PC-9 (cell line): Measurements from ENCODE around the gene CD276. TPM values are rescaled to one million over a fixed set of nuclear protein-coding genes. Genes with fewer than 3 reads are reported as not detected.
A peak's percentile ranks its signal among the peaks of the same experiment; 100 is the strongest.
"Not testable (repeated sequence)": the region's sequence is repeated elsewhere in the genome, so short reads cannot be mapped to it uniquely, and the experiment has no call there.

Source experiments
- BruUV-seq: library from RNA; stranded (reverse); fragments of 400-500 nt; replicated peaks from 2 replicates; lab custom pipeline; 2021; lab: Mats Ljungman, UMichigan
- CTCF ChIA-PET: fragments of 300-600 bp; sonication (Branson Sonifier 250); formaldehyde crosslinking; loops from one replicate; lab custom pipeline; 2022; ENCODE audit warnings: antibody characterized with exemption; lab: Charles Lee
- POLR2A ChIA-PET: fragments of 300-600 bp; sonication (Branson Sonifier 250); formaldehyde crosslinking; loops from one replicate; lab custom pipeline; 2022; ENCODE audit warnings: antibody characterized with exemption; ENCODE audit not compliant: unreplicated experiment; lab: Charles Lee
- DNase-seq, 2 experiments: peaks; one replicate each; pipeline versions ENCODE4 v3.0.0 to v3.0.0-alpha.2; 2015 to 2022; ENCODE audit warnings: mixed read lengths in 1 of 2
- H2AFZ ChIP-seq: fragments of 200-600 bp; sonication (generic); 2 replicates; pipeline ENCODE4 v1.8.1; 2017; ENCODE audit warnings: antibody characterized with exemption
- H3F3A ChIP-seq: fragments of 200-600 bp; sonication (generic); 2 replicates; pipeline ENCODE4 v1.8.1; 2017; ENCODE audit warnings: antibody characterized with exemption, mild to moderate bottlenecking, low read depth; ENCODE audit not compliant: insufficient read depth
- H3K27ac ChIP-seq: fragments of 200-600 bp; sonication (generic); 2 replicates; pipeline ENCODE4 v1.6.1; 2016; ENCODE audit warnings: mixed run types
- H3K27me3 ChIP-seq: fragments of 200-600 bp; sonication (generic); 2 replicates; pipeline ENCODE4 v1.6.1; 2016; ENCODE audit warnings: low read depth, mixed run types; ENCODE audit not compliant: insufficient read depth
- H3K36me3 ChIP-seq: fragments of 200-600 bp; sonication (generic); 2 replicates; pipeline ENCODE4 v1.6.1; 2016; ENCODE audit warnings: low read depth, mixed run types
- H3K4me1 ChIP-seq: fragments of 200-600 bp; sonication (generic); replicated peaks from 2 replicates; pipeline ENCODE4 v1.6.1; 2016; ENCODE audit warnings: mixed run types; ENCODE audit not compliant: insufficient read depth
- H3K4me2 ChIP-seq: fragments of 200-600 bp; sonication (generic); 2 replicates; pipeline ENCODE4 v1.6.1; 2017; ENCODE audit warnings: mixed run types
- H3K4me3 ChIP-seq: fragments of 200-600 bp; sonication (generic); 2 replicates; pipeline ENCODE4 v1.6.1; 2016; ENCODE audit warnings: mixed run types
- H3K79me2 ChIP-seq: fragments of 200-600 bp; sonication (generic); 2 replicates; pipeline ENCODE4 v1.6.1; 2017; ENCODE audit warnings: low read depth, mixed run types
- H3K9me2 ChIP-seq: fragments of 200-600 bp; sonication (generic); 2 replicates; pipeline ENCODE4 v1.8.1; 2017; ENCODE audit warnings: mild to moderate bottlenecking; ENCODE audit not compliant: insufficient read depth
- H3K9me3 ChIP-seq: fragments of 200-600 bp; sonication (generic); 2 replicates; pipeline ENCODE4 v1.8.1; 2016; ENCODE audit warnings: low read depth; ENCODE audit not compliant: insufficient read depth
- H4K20me1 ChIP-seq: fragments of 200-600 bp; sonication (generic); 2 replicates; pipeline ENCODE4 v1.8.1; 2017; ENCODE audit not compliant: insufficient read depth
- EZH2 ChIP-seq: fragments of 200-600 bp; sonication (generic); IDR thresholded peaks from 2 replicates; pipeline ENCODE4 v1.8.0; 2017; ENCODE audit warnings: antibody characterized with exemption, low read depth
- intact Hi-C: fragments of 100-400 bp; cut with micrococcal nuclease; formaldehyde crosslinking; loops from one replicate; pipeline ENCODE4 v1.10.0; 2022; ENCODE audit not compliant: unreplicated experiment
- total RNA-seq: library from RNA; stranded (reverse); gene quantifications from 2 replicates; pipeline ENCODE4 v1.2.3, GENCODE V29; 2021
- TF ChIP-seq, protein P1 (sequence below): fragments of 200-600 bp; sonication (generic); conservative IDR thresholded peaks from 2 replicates; pipeline ENCODE4 v1.6.1; 2017; ENCODE audit warnings: mixed run types, antibody characterized with exemption, mild to moderate bottlenecking, moderate library complexity

The CD276 gene
- total RNA-seq, 1 experiment from 2014 or later = 82.6 TPM

- Histone ChIP-seq H3K4me2 (no peak overlapping the region), H2AFZ (no peak overlapping the region), H3K9me2 (no peaks in the 10 kb centered on the region), H3K79me2 (no peaks in the 10 kb centered on the region), H3F3A (peaks cover 3% of the 10 kb centered on the region; the same call in 1 of the 2 replicates), H3K4me1 (no peaks in the 10 kb centered on the region), H3K4me3 (no peak overlapping the region), H3K27me3 (no peaks in the 10 kb centered on the region), H3K36me3 (no peaks in the 10 kb centered on the region), H4K20me1 (peaks cover 29% of the 10 kb centered on the region; the same call in 1 of the 2 replicates), H3K27ac (no peak overlapping the region), H3K9me3 (no peaks in the 10 kb centered on the region)
- no TSS peak for BruUV-seq
- intact Hi-C loops = loop anchor here (1.0 to 5.0 kb wide), 6 partner anchors 23 to 458 kb away; no protein-coding TSS in a partner anchor
- DNase-seq = peak; percentile 52 to 58
- no peak for TF ChIP-seq EZH2
- TF ChIP-seq, protein P1, sequence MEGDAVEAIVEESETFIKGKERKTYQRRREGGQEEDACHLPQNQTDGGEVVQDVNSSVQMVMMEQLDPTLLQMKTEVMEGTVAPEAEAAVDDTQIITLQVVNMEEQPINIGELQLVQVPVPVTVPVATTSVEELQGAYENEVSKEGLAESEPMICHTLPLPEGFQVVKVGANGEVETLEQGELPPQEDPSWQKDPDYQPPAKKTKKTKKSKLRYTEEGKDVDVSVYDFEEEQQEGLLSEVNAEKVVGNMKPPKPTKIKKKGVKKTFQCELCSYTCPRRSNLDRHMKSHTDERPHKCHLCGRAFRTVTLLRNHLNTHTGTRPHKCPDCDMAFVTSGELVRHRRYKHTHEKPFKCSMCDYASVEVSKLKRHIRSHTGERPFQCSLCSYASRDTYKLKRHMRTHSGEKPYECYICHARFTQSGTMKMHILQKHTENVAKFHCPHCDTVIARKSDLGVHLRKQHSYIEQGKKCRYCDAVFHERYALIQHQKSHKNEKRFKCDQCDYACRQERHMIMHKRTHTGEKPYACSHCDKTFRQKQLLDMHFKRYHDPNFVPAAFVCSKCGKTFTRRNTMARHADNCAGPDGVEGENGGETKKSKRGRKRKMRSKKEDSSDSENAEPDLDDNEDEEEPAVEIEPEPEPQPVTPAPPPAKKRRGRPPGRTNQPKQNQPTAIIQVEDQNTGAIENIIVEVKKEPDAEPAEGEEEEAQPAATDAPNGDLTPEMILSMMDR = peak; percentile 91
- POLR2A ChIA-PET = no interaction called here
- CTCF ChIA-PET = interaction anchor here (0.7 to 4.9 kb wide), 8 partner anchors 9 to 459 kb away, joined by 3 to 36 read pairs (median 4); no protein-coding TSS in a partner anchor
These were observed 16.1 kb downstream of the CD276 start for GRCh38 chr15:73700041-73700842.

DNA sequence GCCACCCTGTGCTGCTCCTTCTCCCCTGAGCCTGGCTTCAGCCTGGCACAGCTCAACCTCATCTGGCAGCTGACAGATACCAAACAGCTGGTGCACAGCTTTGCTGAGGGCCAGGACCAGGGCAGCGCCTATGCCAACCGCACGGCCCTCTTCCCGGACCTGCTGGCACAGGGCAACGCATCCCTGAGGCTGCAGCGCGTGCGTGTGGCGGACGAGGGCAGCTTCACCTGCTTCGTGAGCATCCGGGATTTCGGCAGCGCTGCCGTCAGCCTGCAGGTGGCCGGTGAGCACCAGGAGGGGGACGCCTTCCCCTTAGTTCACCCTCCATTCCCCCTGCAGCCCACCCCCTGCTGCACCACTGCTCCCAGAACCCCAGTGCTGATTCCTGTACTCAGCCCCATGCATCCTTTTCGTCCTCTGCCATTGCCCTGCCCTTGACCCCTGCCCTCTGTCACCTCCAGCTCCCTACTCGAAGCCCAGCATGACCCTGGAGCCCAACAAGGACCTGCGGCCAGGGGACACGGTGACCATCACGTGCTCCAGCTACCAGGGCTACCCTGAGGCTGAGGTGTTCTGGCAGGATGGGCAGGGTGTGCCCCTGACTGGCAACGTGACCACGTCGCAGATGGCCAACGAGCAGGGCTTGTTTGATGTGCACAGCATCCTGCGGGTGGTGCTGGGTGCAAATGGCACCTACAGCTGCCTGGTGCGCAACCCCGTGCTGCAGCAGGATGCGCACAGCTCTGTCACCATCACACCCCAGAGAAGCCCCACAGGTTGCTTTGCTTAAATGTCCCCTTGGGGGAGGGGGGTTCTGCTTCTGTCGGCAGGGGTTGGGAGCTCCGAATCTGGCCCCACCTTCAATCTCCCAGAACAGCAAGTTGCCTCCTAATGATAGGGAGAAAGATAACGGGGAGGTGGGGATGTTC lies 18.4 kb downstream of the CD276 start:
- H3K4me2 ChIP-seq, H3K27me3 ChIP-seq, H3K9me2 ChIP-seq, DNase-seq, H3K79me2 ChIP-seq, BruUV-seq, H2AFZ ChIP-seq, H3K4me1 ChIP-seq, H3K27ac ChIP-seq, H3F3A ChIP-seq, H3K9me3 ChIP-seq, POLR2A ChIA-PET, H3K36me3 ChIP-seq, H3K4me3 ChIP-seq: not testable (repeated sequence)
- CTCF ChIA-PET = interaction anchor here (0.6 kb wide), 1 partner anchor 31 kb away, joined by 3 read pairs; no protein-coding TSS in a partner anchor
- peaks cover 21% of the 10 kb centered on the region; the same call in 1 of the 2 replicates for H4K20me1 ChIP-seq
- intact Hi-C loops = loop anchor here (5.0 kb wide), 1 partner anchor 460 kb away; no protein-coding TSS in a partner anchor

DNA sequence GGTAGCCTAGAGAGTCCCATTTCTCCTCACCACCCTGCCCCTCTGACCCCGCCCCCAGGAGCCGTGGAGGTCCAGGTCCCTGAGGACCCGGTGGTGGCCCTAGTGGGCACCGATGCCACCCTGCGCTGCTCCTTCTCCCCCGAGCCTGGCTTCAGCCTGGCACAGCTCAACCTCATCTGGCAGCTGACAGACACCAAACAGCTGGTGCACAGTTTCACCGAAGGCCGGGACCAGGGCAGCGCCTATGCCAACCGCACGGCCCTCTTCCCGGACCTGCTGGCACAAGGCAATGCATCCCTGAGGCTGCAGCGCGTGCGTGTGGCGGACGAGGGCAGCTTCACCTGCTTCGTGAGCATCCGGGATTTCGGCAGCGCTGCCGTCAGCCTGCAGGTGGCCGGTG lies 19.4 kb downstream of the CD276 start:
- H3K4me2 ChIP-seq, H3K27ac ChIP-seq, POLR2A ChIA-PET, H3K27me3 ChIP-seq, H3K4me1 ChIP-seq, H3K9me3 ChIP-seq, DNase-seq, H3F3A ChIP-seq, BruUV-seq, H3K9me2 ChIP-seq, CTCF ChIA-PET, H3K79me2 ChIP-seq, H3K36me3 ChIP-seq, H3K4me3 ChIP-seq, H2AFZ ChIP-seq: not testable (repeated sequence)
- peaks cover 21% of the 10 kb centered on the region; the same call in 1 of the 2 replicates for H4K20me1 ChIP-seq
- intact Hi-C loops = loop anchor here (5.0 kb wide), 1 partner anchor 461 kb away; no protein-coding TSS in a partner anchor

DNA sequence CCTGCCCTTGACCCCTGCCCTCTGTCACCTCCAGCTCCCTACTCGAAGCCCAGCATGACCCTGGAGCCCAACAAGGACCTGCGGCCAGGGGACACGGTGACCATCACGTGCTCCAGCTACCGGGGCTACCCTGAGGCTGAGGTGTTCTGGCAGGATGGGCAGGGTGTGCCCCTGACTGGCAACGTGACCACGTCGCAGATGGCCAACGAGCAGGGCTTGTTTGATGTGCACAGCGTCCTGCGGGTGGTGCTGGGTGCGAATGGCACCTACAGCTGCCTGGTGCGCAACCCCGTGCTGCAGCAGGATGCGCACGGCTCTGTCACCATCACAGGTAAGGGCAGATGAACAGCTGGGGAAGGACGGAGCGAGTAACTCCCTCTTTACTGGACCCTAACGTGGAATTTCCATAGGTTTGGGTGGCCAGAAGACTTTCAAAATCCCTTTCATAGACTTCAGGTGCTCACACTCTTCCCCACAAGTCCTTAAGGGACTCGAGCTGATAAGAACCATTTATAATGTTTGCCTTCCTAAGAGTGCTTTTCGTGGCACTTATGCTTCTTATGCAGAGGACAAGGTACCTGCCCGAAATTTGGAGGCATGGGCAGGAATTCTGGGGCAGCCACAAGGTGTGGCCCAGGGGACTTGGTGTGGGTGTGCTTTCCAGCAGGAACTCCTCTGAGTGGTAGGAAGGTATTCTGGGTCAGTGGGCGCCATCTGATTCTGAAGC lies 20.1 kb downstream of the CD276 start:
- H3F3A ChIP-seq, H3K36me3 ChIP-seq, BruUV-seq, POLR2A ChIA-PET, H3K9me3 ChIP-seq, H3K9me2 ChIP-seq, H3K4me1 ChIP-seq, H2AFZ ChIP-seq, DNase-seq, H3K27ac ChIP-seq, H3K79me2 ChIP-seq, H3K4me2 ChIP-seq, H3K27me3 ChIP-seq, H3K4me3 ChIP-seq: not testable (repeated sequence)
- peaks cover 21% of the 10 kb centered on the region; the same call in 1 of the 2 replicates for H4K20me1 ChIP-seq
- CTCF ChIA-PET = interaction anchor here (0.6 to 2.1 kb wide), 3 partner anchors 19 to 97 kb away, joined by 3 to 10 read pairs (median 4); no protein-coding TSS in a partner anchor
- intact Hi-C loops = loop anchor here (5.0 kb wide), 1 partner anchor 462 kb away; no protein-coding TSS in a partner anchor
